ENCODE results near the gene LAMA2. TPM values are rescaled to one million over a fixed set of nuclear protein-coding genes. Genes with fewer than 3 reads are reported as not detected.

The LAMA2 gene
- total RNA-seq, 1 donor from 2014 or later: 0.47 TPM

- H3K9me3 Mint-ChIP-seq: no peaks in the 10 kb centered on the region
- no peak overlapping the region for H3K27ac Mint-ChIP-seq (ENCODE audit: unreplicated experiment)
- no peaks in the 10 kb centered on the region for H3K27me3 Mint-ChIP-seq (ENCODE audit: low read depth)
- no peak overlapping the region for H3K4me3 Mint-ChIP-seq
- no peaks in the 10 kb centered on the region for H3K36me3 Mint-ChIP-seq (ENCODE audit: low read depth)
- no peak for TF ChIP-seq CTCF (conservative IDR thresholded peaks at IDR 0.05)
- peaks cover 3% of the 10 kb centered on the region for H3K4me1 Mint-ChIP-seq
- DNase-seq (ENCODE audit: low read depth, low spot score): no peak
Measured at GRCh38 chr6:128963561-128963960, 80.6 kb downstream of the LAMA2 start.

GRCh38 chr6:128964233-128964755 is 81.4 kb downstream of the LAMA2 start:
- no peaks in the 10 kb centered on the region for H3K36me3 Mint-ChIP-seq (ENCODE audit: low read depth)
- no peak for TF ChIP-seq CTCF (conservative IDR thresholded peaks at IDR 0.05)
- no peak overlapping the region for H3K27ac Mint-ChIP-seq (ENCODE audit: unreplicated experiment)
- peaks cover 3% of the 10 kb centered on the region for H3K4me1 Mint-ChIP-seq
- H3K27me3 Mint-ChIP-seq (ENCODE audit: low read depth): no peaks in the 10 kb centered on the region
- no peaks in the 10 kb centered on the region for H3K9me3 Mint-ChIP-seq
- H3K4me3 Mint-ChIP-seq: no peak overlapping the region
- no peak for DNase-seq (ENCODE audit: low read depth, low spot score)

DNA sequence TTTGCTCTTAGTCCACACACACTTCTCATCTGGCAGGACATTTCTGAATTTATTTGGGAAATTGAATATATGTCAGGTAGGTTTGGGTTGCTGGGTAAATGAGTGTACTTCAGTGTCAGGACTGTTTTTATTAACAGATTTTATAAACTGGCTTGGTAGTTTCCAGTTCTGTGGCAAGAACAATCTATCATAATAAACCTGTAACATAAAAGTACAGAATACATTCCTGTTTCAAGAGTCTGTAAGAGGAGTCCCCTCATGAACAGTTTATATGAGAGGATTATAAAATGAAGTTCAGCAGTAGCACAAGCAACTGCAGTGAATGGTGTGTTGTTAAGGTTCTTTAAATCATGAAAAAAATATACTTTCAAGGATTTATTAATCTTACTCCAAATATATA is 81.8 kb downstream of the LAMA2 start:
- H3K27ac Mint-ChIP-seq (ENCODE audit: unreplicated experiment): no peak overlapping the region
- no peak overlapping the region for H3K4me3 Mint-ChIP-seq
- TF ChIP-seq CTCF (conservative IDR thresholded peaks at IDR 0.05): no peak
- no peaks in the 10 kb centered on the region for H3K27me3 Mint-ChIP-seq (ENCODE audit: low read depth)
- no peaks in the 10 kb centered on the region for H3K9me3 Mint-ChIP-seq
- H3K36me3 Mint-ChIP-seq (ENCODE audit: low read depth): no peaks in the 10 kb centered on the region
- H3K4me1 Mint-ChIP-seq: peaks cover 3% of the 10 kb centered on the region
- DNase-seq (ENCODE audit: low read depth, low spot score): no peak

DNA sequence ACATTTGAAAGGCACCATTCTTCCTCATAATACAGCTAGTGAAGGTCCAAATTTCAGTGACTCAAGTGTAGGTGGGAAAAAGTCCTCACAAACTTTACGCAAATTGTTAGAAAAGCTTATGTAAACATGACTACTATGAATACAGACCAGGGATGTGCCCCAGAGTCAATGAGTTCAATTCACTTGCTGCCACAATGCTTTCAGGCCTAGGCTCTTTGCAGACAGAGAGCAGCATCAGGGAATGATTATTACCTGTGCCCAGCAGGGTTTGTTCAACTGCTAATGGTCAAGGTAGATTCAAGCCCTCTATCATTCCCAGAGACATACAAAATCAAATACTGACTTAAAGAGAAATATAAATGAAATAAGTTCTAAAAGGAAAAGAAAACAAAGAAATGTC is 84.0 kb downstream of the LAMA2 start:
- Mint-ChIP-seq H3K36me3 (ENCODE audit: low read depth) (no peaks in the 10 kb centered on the region), H3K4me1 (peaks cover 3% of the 10 kb centered on the region), H3K9me3 (no peaks in the 10 kb centered on the region), H3K27me3 (ENCODE audit: low read depth) (no peaks in the 10 kb centered on the region), H3K27ac (ENCODE audit: unreplicated experiment) (no peak overlapping the region), H3K4me3 (no peak overlapping the region)
- no peak for TF ChIP-seq CTCF (conservative IDR thresholded peaks at IDR 0.05)
- no peak for DNase-seq (ENCODE audit: low read depth, low spot score)

GRCh38 chr6:128979071-128979470 is 96.1 kb downstream of the LAMA2 start:
- peaks cover 5% of the 10 kb centered on the region for H3K9me3 Mint-ChIP-seq
- no peaks in the 10 kb centered on the region for H3K36me3 Mint-ChIP-seq (ENCODE audit: low read depth)
- no peak for DNase-seq (ENCODE audit: low read depth, low spot score)
- H3K4me1 Mint-ChIP-seq: peaks cover under 1% of the 10 kb centered on the region
- H3K27ac Mint-ChIP-seq (ENCODE audit: unreplicated experiment): no peak overlapping the region
- no peak for TF ChIP-seq CTCF (conservative IDR thresholded peaks at IDR 0.05)
- no peaks in the 10 kb centered on the region for H3K27me3 Mint-ChIP-seq (ENCODE audit: low read depth)
- no peak overlapping the region for H3K4me3 Mint-ChIP-seq

DNA sequence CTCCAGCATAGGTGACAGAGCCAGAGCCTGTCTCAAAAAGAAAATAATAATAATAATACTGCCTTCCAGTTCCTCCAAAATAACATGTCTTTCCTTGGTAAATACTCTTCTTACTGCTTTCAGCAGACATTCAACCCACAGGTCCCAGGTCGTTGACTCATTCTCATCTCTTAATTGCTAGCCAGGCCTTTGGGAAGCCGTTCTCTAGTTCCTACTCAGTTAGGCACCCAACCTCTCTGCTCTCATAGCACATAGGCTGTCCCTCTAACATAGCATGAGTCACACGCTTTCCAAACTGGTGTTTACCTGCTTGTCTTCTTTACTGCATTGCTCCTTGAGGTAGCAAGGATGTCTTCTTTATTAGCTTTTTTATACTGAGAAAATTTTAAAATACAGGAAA is 98.8 kb downstream of the LAMA2 start:
- no peak for TF ChIP-seq CTCF (conservative IDR thresholded peaks at IDR 0.05)
- H3K27me3 Mint-ChIP-seq (ENCODE audit: low read depth): no peaks in the 10 kb centered on the region
- no peak overlapping the region for H3K4me3 Mint-ChIP-seq
- no peaks in the 10 kb centered on the region for H3K4me1 Mint-ChIP-seq
- H3K36me3 Mint-ChIP-seq (ENCODE audit: low read depth): no peaks in the 10 kb centered on the region
- H3K27ac Mint-ChIP-seq (ENCODE audit: unreplicated experiment): no peak overlapping the region
- peaks cover 2% of the 10 kb centered on the region for H3K9me3 Mint-ChIP-seq
- no peak for DNase-seq (ENCODE audit: low read depth, low spot score)
